DOHH2 (cell line): ENCODE measurements around the gene SEMA5B.

Experiments
- H3F3A ChIP-seq: fragments of 200-600 bp; sonication (generic), shearing (Covaris generic); 2 replicates; pipeline ENCODE4 v1.6.0; 2016; ENCODE audit warnings: antibody characterized with exemption, mild to moderate bottlenecking; ENCODE audit not compliant: control insufficient read depth, insufficient read depth
- H3K27ac ChIP-seq: fragments of 200-600 bp; sonication (generic); 2 replicates; pipeline ENCODE4 v1.5.1; 2014; ENCODE audit warnings: low read depth, mild to moderate bottlenecking, low read length, moderate library complexity
- H3K27me3 ChIP-seq: fragments of 200-600 bp; sonication (generic); 2 replicates; pipeline ENCODE4 v1.6.1; 2014; ENCODE audit warnings: mild to moderate bottlenecking, low read length, mixed read lengths; ENCODE audit not compliant: control insufficient read depth
- H3K36me3 ChIP-seq: fragments of 200-600 bp; sonication (generic); 2 replicates; pipeline ENCODE4 v1.6.1; 2014; ENCODE audit warnings: mild to moderate bottlenecking, low read length, moderate library complexity, mixed read lengths; ENCODE audit not compliant: control insufficient read depth
- H3K4me1 ChIP-seq: fragments of 200-600 bp; sonication (generic); 2 replicates; pipeline ENCODE4 v1.6.1; 2014; ENCODE audit warnings: mild to moderate bottlenecking, low read length, mixed read lengths; ENCODE audit not compliant: control insufficient read depth
- H3K4me2 ChIP-seq: fragments of 200-600 bp; sonication (generic); 2 replicates; pipeline ENCODE4 v1.6.0; 2014; ENCODE audit warnings: mild to moderate bottlenecking, low read length, moderate library complexity
- H3K4me3 ChIP-seq: fragments of 200-600 bp; sonication (generic); 2 replicates; pipeline ENCODE4 v1.5.1; 2014; ENCODE audit warnings: mild to moderate bottlenecking, low read length, mixed read lengths
- H3K79me2 ChIP-seq: fragments of 200-600 bp; sonication (generic); 2 replicates; pipeline ENCODE4 v1.6.1; 2014; ENCODE audit warnings: mild to moderate bottlenecking, low read length, mixed read lengths; ENCODE audit not compliant: control insufficient read depth
- H3K9me2 ChIP-seq: fragments of 200-600 bp; sonication (generic); replicated peaks from 2 replicates; pipeline ENCODE4 v1.6.1; 2014; ENCODE audit warnings: mild to moderate bottlenecking, low read length, mixed read lengths; ENCODE audit not compliant: control insufficient read depth
- H3K9me3 ChIP-seq: fragments of 200-600 bp; sonication (generic); 2 replicates; pipeline ENCODE4 v1.6.1; 2014; ENCODE audit warnings: antibody characterized with exemption, low read length, mixed read lengths; ENCODE audit not compliant: control insufficient read depth, insufficient read depth
- H4K20me1 ChIP-seq: fragments of 200-600 bp; sonication (generic); 2 replicates; pipeline ENCODE4 v1.6.0; 2014; ENCODE audit warnings: low read depth, mild to moderate bottlenecking, antibody characterized with exemption, low read length, moderate library complexity; ENCODE audit not compliant: control insufficient read depth, insufficient read depth
- CTCF ChIP-seq: fragments of 200-600 bp; sonication (generic); IDR thresholded peaks from one replicate; pipeline ENCODE4 v1.5.1; 2014; ENCODE audit warnings: antibody characterized with exemption, mild to moderate bottlenecking, low read depth, low read length; ENCODE audit not compliant: poor library complexity, severe bottlenecking
- EZH2phosphoT487 ChIP-seq: fragments of 200-600 bp; sonication (generic); IDR thresholded peaks from 2 replicates; pipeline ENCODE4 v1.6.1; 2017; ENCODE audit warnings: borderline replicate concordance, mild to moderate bottlenecking, antibody characterized with exemption, low read length, moderate library complexity, mixed read lengths

The SEMA5B gene

GRCh38 chr3:122926322-122926721 is 101.2 kb downstream of the SEMA5B start:
- Histone ChIP-seq H3K79me2 (no peaks in the 10 kb centered on the region), H4K20me1 (no peaks in the 10 kb centered on the region), H3K36me3 (no peaks in the 10 kb centered on the region), H3K4me2 (no peak overlapping the region), H3K27me3 (peaks cover 28% of the 10 kb centered on the region), H3K27ac (no peak overlapping the region), H3K9me3 (no peaks in the 10 kb centered on the region), H3K9me2 (no peaks in the 10 kb centered on the region), H3K4me3 (no peak overlapping the region), H3F3A (no peaks in the 10 kb centered on the region), H3K4me1 (peaks cover 6% of the 10 kb centered on the region; the same call in 1 of the 2 replicates)
- TF ChIP-seq EZH2phosphoT487 (no peak), CTCF (no peak)

GRCh38 chr3:122925756-122926155 is 101.8 kb downstream of the SEMA5B start:
- Histone ChIP-seq H3K79me2 (no peaks in the 10 kb centered on the region), H3K9me3 (no peaks in the 10 kb centered on the region), H3K27ac (no peak overlapping the region), H3F3A (no peaks in the 10 kb centered on the region), H4K20me1 (no peaks in the 10 kb centered on the region), H3K4me1 (peaks cover 6% of the 10 kb centered on the region; the same call in 1 of the 2 replicates), H3K4me2 (no peak overlapping the region), H3K4me3 (no peak overlapping the region), H3K36me3 (no peaks in the 10 kb centered on the region), H3K27me3 (peaks cover 30% of the 10 kb centered on the region), H3K9me2 (no peaks in the 10 kb centered on the region)
- TF ChIP-seq EZH2phosphoT487 (no peak), CTCF (no peak)

DNA sequence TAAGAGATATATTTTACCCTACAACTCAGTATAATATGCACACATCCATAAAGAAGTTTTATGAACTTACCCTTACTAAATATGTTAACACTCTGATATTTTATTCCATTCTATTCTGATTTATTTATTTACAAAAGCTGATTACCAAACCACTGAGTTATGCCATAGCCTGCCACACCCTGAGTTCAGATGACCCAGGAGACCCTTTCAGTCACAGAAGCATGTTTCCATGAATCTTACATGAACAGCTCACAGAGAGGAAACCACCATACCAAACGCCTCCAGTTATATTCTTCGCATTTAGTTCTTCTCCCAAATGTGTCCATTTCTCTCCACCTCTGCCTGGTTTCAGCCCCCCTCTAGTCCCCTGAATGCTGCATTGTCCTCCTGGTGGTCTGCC is 103.5 kb downstream of the SEMA5B start:
- Histone ChIP-seq H3K9me2 (no peaks in the 10 kb centered on the region), H3K27ac (no peak overlapping the region), H3K4me3 (no peak overlapping the region), H3K79me2 (no peaks in the 10 kb centered on the region), H3F3A (no peaks in the 10 kb centered on the region), H3K9me3 (no peaks in the 10 kb centered on the region), H3K27me3 (peaks cover 33% of the 10 kb centered on the region), H3K4me1 (peaks cover 6% of the 10 kb centered on the region; the same call in 1 of the 2 replicates), H3K4me2 (no peak overlapping the region), H4K20me1 (no peaks in the 10 kb centered on the region), H3K36me3 (no peaks in the 10 kb centered on the region)
- TF ChIP-seq CTCF (no peak), EZH2phosphoT487 (no peak)

- H3K36me3 ChIP-seq: no peaks in the 10 kb centered on the region
- no peaks in the 10 kb centered on the region for H3K9me3 ChIP-seq
- H3K4me3 ChIP-seq: no peak overlapping the region
- no peaks in the 10 kb centered on the region for H3F3A ChIP-seq
- H3K27ac ChIP-seq: no peak overlapping the region
- no peaks in the 10 kb centered on the region for H3K9me2 ChIP-seq
- TF ChIP-seq CTCF (no peak), EZH2phosphoT487 (no peak)
- H4K20me1 ChIP-seq: no peaks in the 10 kb centered on the region
- peaks cover 34% of the 10 kb centered on the region for H3K27me3 ChIP-seq
- H3K79me2 ChIP-seq: no peaks in the 10 kb centered on the region
- peaks cover 6% of the 10 kb centered on the region; the same call in 1 of the 2 replicates for H3K4me1 ChIP-seq
- no peak overlapping the region for H3K4me2 ChIP-seq
These were observed 104.0 kb downstream of the SEMA5B start for GRCh38 chr3:122923611-122924010.
